HG03097 (cell line): ENCODE measurements around the gene PAM.

Source experiments
- ATAC-seq: cut with Tn5 transposase; IDR thresholded peaks from one replicate; pipeline ENCODE4 v1.9.1; 2021; ENCODE audit not compliant: unreplicated experiment, low FRiP score

PAM gene

DNA sequence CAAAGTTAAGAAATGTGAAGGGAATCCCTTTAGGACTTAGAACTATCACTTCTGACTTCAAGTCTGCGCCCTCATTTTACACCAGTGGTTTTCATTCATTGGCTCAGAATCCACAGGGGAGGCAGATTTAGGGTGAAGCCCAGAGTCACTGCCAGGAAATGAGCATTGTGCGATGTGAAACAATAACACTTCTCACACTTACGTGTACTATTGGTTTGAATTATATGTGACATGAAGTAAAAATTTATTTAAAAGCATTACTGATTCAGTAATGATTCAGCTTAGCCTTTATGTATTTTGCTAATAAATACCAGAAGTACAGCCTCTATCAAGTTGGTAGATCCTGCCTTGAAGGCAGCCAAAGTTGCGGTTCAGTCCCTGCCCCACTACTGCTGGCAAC is 98.6 kb downstream of the PAM start:
- ATAC-seq = no peak

DNA sequence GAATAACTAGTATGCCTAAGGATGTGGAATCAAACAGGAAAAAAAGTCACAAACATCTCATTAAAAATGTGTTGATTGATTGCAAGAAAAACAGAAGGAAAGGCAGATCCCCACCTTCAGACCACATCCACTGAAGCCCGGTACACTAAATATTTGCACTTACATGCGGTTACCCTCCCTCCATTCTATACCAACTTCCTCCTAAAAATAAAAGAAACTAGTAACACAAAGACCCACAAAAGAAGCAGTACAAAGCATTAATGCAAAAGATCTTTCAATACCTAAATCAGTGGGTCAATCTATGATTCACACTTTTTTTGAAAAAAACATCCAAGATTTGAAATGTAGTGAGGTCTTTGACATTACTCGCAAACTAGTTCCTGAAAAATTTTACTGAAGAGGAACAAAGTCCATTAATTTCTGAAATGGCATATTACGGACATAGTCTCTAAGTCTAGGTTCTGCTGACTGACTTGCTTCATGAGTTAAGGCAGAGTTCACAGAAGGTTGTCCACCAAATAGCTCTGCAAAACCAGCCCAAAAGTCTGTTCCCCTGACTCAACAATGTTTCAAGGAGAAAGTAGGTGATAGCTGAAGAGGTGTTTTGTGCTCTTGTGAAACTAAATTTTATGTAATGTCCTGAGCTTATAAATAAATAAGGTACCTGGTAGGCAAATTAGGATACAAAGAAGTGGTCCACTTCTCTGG is 100.7 kb downstream of the PAM start:
- ATAC-seq = no peak

DNA sequence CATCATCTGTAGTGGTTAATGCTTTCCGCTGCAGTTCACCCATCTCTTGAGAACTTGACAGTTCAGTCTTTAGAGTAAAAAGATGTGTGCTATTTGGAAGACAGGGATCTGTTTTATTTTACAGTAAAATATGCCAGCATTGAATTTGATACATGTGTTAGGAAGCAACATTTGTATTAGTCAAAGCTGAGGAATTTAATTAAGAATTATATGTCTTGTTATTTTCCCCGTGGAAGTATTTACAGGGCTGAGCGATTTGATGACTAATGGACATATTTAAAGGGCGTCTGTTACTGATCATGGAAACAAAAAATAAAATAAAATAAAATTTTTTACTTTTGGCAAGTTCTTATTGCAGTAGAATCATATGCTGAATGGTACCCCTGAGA is 101.3 kb downstream of the PAM start:
- ATAC-seq = no peak

DNA sequence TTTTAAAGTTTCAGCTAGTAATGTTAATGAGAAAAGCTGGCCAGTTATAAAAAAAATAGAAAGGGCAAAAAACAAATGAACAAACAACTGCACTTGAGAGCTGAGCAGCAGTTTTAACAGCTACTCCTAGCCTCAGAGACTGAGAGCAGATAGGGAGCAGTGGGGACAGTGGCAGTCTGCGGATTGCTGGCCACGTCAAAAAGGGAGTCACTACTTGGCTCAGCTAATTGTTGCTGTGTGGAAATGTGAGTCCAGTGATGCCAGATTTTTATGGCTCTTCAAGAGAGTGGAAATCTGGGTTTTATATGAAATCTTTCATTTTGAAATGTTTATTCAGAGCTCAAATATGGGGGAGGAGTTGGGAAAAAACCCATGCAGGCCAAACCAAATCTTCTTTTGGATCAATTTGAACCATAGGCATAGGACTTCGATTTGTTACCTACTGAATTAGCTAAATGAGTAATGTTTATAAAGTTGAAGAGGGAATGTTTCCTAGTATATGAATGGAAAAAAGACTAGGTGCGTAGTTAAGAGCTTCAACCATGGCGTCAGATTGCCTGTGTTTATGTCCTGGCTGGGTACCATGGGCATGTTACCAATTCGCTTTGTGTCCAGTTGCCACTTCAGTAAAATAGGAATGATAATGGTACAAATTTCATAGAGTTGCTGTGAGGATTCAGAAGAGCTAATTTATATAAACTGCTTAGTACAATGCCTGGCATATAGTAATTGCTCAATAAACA is 102.1 kb downstream of the PAM start:
- no peak for ATAC-seq

DNA sequence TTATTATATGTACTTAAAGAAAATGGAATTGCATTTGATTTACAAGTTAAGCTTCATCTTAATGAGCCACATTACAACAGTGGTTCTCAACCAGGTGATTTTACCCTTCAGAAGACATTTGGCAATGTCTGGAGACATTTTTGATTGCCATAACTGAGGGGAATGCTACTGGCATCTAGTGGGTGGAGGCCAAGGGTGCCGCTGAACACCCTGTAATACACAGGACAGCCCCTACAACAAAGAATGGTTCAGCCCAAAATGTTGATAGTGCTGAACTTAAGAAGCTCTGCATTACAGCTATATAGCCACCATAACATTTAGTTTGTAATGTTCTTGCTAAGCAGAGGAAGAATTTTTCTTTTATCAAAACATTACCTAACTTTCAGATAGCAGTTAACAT is 103.1 kb downstream of the PAM start:
- ATAC-seq = no peak

DNA sequence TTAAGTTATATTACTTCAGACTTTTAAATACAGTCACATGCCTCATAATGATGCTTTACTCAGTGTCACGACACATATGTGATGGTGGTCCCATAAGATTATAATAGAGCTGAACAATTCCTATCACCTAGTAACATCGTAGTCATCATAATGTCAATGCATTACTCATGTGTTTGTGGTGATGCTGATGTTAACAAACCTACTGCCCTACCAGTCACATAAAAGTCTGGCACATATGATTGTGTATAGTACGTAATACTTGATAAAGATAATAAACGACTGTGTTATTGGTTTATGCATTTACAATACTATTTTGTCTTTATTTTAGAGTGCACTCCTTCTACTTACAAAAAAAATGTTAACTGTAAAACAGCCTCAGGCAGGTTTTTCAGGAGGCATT is 103.7 kb downstream of the PAM start:
- ATAC-seq = no peak

DNA sequence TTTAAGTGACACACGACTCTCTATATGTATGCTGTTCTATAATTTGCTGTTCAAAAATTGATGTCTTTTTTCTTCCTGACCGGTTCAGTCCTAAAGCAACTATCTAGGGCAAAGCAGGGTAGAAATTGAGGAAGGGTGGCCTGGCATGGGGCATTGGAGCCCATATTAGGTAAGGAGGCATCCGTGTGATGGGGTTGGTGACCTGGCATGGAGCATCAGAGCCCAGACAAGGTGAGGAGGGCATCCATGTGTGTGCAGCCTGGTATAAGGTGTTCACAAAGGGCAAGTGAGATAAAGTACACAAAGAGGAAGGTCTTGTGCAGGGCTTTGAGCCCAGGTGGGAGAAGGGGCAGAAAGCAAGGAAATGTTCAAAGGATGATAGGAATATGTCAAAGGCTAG is 104.9 kb downstream of the PAM start:
- no peak for ATAC-seq

DNA sequence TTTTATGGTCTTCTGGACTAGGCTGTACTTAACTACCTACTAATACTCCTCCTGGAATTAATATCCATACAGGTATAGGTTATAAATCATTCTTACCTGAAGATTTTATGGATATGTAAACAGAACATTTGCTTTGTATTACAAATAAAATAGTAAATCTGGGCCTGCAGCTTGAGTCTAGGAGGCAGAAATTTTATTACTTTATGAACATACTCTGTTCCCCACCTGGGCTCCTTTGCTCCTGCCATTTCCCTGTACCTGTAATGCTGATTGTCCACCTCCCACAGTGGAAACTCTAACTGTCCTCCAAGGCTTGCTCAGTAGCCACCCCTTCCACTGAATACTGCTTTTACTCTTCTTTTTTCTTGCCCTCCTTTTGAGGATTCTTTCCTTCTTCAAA is 108.0 kb downstream of the PAM start:
- no peak for ATAC-seq

DNA sequence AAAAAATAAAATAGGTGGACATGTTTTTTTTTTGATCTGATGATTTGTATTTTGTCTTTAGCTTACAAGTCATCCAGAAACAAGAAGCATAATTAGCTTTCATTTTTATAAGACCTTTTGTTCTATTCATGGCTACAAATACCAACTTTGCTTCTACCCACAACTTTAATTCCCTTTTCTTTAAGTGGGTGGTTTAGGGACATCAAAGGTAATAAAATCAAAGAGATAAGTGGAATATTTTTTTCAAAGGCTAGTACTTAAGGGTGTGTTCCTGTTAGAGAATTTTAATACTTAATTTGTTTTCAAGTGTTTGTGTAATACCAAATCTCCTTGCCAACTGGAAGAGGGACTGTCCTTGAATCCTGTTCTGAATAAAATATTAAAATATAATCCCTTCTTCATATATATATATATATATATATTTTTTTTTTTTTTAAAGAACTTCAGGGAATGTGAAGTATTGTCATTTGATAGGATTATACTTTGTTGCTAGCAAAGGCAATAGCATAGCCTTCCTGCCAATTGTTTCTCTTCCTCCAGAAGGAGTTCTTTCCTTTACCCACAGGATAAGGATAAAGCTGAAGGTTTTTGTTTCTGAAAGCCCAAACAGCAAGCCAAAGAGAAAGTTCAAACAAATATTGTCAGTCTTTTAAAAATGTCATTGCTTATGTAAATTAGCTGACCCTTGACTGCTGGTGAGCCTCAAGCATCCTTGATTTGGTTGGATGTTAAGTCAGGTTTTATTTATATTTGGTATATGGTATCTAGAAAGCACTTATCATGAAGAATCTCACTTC is 108.9 kb downstream of the PAM start:
- no peak for ATAC-seq

DNA sequence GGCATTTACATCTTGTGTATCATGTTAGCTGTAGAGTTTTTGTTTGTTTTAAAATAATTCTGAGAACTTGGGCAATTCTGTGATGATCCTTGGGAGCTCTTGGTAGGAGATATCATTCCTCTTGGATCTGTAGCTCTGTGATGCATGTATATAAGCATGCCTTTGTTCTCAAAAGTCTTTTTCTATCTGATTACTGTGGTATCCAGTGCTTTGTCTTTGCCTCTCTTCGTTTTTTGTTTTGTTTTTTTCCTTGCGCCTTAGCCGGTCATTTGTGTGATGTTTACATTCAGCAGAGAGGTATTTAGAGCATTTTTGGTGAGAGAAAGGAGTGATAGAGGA is 110.0 kb downstream of the PAM start:
- peak; percentile 4 for ATAC-seq

DNA sequence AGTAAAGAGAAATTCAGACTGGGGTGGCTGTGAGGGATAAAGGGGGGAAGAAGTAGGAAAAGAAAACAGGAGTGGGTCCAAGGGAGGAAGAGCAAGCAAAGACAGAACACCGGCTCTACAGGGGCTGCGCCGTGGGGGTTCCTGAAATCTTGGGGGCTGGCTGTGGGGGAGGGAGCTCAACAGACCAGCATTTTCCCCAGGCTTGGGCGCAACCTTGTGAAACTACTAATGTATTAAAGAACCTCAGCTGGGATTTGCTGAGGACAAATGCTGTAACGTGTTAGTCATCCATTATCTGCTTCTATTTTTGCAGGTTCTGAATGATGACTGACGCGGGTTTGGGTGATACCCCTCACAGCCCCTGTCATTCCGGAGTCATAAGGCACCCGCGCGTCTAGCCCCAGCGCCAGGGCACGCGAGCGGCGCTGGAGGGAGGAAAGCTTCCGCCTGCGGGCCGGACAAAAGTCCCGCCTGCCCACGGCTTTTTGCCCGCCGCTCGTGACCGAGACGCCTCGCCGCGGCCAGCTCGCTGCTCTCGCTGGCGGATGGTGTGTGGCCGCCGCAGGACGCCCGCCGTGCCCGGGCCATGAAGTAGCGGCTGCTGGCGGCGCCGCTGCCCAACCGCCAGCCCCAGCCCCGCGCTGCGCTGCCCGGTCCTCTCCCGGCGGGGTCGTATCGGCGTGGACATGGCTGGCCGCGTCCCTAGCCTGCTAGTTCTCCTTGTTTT is 110.6 kb downstream of the PAM start:
- ATAC-seq = peak; percentile 71

DNA sequence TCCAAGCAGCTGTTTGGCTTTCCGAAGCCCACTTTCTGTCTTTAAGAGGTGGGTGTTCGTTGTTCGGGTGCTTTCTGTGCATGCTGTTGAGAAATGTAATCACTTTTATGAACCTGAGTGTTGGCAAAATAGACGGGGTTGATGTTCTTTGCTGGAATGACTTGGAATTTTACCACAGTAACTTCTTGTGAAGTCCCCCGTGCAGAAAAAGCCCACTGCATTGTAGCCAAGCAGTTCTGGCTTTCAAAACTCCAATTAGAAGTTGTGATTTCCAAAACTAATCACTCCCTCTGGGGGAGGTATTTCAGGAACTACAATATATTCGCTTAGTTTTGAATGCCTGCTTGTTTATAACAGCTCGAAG is 111.1 kb downstream of the PAM start:
- ATAC-seq = no peak

DNA sequence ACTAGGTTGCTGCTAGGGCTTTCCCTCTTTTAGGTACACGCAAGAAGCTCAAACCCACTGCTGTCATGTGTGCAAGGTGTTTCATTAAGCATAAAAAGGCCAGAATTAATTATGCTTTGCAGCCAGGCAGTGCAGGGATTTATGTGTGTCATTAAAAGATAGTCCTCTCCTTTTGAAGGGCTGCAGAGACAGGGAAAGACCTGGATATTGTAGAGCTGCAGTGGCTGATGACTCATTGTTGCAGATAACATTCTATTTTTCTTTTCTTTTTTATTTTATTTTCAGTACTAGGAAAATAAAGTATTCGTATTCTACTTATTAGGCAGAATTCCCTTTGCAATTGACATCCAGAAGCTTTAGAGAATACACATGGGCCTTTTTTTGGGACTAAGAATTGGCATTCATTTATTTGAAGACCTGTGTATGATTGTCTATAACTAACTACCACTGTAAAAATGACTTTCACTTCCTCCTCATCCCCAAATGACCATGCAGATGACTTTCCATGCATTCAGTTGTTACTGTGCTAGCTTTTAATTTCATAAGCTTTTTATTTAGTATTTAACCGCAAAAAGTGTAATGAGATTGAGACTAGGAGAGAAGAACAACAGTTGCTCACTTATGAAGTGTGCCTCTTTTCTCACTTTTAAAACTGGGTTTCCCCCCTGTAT is 113.0 kb downstream of the PAM start:
- no peak for ATAC-seq

DNA sequence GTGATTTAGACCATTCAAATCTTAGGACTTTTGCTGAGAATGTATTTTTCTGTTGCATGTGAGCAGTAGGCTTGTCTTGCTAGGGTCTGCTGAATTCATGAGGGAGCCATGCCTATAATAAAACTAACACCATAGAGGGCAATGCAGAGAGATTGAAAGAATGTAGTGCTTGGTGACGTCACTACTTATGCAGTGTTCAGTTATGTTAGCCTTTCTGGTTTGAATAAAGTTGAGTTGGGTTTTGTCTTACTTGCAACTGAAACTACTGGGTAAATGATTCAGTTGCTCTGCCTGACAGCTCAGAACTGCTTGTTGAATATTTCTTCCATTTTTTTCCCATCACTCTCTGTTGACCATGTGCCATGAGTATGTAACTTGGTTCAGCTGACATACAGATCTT is 114.1 kb downstream of the PAM start:
- no peak for ATAC-seq

DNA sequence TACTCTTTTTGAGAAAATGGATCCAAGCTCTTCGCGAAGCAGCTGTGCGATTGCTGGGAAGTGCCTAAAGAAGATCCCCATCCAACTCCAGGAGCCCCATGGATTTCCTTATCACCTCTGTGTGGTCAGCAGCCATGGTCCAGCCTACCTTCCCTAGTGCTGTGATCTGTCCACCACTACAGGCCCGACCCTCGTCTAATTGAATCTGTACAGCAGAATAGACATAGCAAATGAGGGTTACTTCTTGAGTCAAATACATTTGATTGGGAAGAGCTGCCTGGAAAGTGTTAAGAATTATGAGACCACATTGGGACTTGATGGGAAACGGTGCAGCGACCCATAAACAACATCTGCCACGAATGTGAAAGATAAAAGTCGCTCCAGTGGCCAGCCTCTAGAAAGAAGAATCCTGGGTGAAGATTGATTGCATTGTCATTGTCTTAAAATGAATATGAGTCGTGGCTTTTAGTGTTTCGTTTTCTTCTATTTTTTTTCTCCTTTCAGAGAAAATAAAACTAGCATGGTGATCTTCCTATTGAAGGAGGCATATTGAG is 118.4 kb downstream of the PAM start:
- ATAC-seq = no peak

DNA sequence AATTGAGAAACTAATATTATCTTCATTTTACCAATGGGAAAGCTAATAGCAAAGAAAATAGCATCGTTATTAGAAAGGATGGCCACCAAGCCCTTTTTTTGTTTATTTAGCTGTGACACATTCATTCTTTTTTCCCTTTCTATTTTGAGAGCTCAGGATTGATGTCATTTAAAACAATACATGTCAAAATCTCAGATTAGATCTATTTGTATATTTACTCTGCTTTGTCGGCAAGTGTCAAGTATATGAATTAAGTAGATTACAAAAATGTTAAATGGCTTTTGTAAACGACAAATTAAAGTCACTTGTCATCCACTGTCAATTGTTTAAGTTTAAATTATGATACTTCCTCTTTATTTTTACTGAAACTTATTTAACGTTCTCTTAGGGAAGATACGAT is 118.9 kb downstream of the PAM start:
- no peak for ATAC-seq

DNA sequence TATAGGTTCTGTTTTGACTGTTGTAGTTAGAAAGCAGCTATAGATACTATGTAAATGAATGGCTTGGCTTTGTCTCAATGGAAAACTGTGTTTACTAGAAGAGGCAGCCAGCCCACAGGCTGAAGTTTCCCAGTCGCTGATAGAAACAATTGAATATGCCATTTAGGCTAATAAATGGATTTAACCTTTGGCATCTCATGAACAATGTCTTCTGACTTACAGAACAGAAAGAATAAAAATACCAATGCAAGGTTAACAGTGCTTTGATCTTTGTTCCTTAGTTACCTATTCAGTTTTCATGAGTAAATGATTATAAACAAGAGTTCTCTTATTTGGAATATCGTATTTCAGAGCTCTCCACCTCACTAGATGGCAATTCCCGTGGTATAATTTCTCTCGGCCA is 120.6 kb downstream of the PAM start:
- ATAC-seq = no peak

DNA sequence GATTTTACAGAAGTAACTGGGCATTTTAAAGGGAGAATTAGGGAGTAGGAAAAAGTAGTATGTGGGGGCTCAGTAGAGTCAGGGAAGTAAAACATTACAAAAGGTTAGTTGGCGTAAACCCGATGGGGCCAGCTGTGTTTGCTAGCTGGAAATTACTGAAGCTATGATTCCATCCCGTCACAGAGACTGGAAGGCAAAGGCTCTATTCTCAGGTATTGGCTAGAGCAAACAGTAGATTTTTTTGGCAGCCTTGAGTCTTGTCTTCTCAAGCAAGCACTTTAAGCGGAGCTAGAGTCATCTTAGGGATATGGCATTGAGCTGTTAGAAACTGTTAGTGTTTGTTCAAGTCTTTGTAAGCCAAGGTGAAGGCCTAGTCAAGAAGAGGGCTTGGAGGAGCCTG is 121.5 kb downstream of the PAM start:
- ATAC-seq = no peak

DNA sequence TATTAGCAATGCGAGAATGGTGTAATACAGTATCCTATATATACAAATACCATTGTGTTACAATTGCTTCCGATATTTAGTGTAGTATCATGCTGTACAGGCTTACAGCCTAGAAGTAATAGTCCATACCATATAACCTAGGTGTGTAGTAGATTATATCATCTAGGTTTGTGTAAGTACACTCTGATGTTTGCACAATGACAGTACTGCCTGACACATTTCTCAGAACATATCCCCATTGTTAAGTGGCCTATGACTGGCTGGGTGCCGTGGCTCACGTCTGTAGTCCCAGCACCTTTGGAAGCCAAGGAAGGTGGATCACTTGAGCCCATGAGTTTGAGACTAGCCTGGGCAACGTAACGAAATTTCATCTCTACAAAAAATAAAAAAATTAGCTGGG is 124.6 kb downstream of the PAM start:
- no peak for ATAC-seq

DNA sequence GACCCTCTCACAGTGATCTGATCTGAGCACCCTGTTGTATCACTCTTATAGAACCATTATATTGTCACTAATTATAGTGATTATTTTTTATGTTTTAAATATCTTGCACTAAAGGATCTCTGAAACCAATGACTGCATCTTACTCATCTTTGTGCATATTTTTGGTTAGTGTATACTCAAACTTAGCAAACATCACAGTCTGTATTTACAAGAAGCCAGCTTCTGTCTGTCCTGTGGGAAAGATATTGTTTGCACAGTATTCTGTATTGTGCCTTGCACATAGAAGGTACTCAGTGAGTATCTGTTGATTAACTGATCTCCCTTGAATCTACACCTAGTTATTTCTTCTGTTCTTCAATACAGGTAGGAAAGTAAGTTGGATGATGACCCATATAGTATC is 131.5 kb downstream of the PAM start:
- ATAC-seq = no peak
